HEK293 (cell line): ENCODE measurements around the gene TYROBP.

Experiments
- HOXC10 ChIP-seq: sonication (generic); formaldehyde crosslinking; IDR thresholded peaks from 2 replicates; pipeline ENCODE4 v1.8.1; 2023; ENCODE audit warnings: mild to moderate bottlenecking, missing genetic modification reagents
- KLF10 ChIP-seq: fragments of 450-650 bp; IDR thresholded peaks from 2 replicates; pipeline ENCODE4 v1.5.1; 2018; ENCODE audit warnings: missing biosample characterization, mild to moderate bottlenecking, missing genetic modification characterization
- ZBTB1 ChIP-seq: fragments of 450-650 bp; formaldehyde crosslinking; IDR thresholded peaks from 2 replicates; pipeline ENCODE4 v1.5.1; 2016; ENCODE audit warnings: missing biosample characterization, missing genetic modification characterization
- ZNF112 ChIP-seq: fragments of 450-650 bp; formaldehyde crosslinking; IDR thresholded peaks from 2 replicates; pipeline ENCODE4 v1.5.0; 2017; ENCODE audit warnings: missing biosample characterization, missing genetic modification characterization
- ZNF138 ChIP-seq: fragments of 450-650 bp; formaldehyde crosslinking; IDR thresholded peaks from 2 replicates; pipeline ENCODE4 v1.5.1; 2016; ENCODE audit warnings: missing biosample characterization, missing genetic modification characterization, borderline replicate concordance
- ZNF174 ChIP-seq: fragments of 450-650 bp; formaldehyde crosslinking; IDR thresholded peaks from 2 replicates; pipeline ENCODE4 v1.5.0; 2017; ENCODE audit warnings: missing biosample characterization, mild to moderate bottlenecking, missing genetic modification characterization
- ZNF558 ChIP-seq: fragments of 450-650 bp; formaldehyde crosslinking; IDR thresholded peaks from 2 replicates; pipeline ENCODE4 v1.5.1; 2016; ENCODE audit warnings: missing biosample characterization, missing genetic modification characterization
- ZNF660 ChIP-seq: fragments of 450-650 bp; IDR thresholded peaks from 2 replicates; pipeline ENCODE4 v1.5.1; 2018; ENCODE audit warnings: missing biosample characterization, mild to moderate bottlenecking, missing genetic modification characterization
- TF ChIP-seq, protein P1 (sequence below): fragments of 450-650 bp; formaldehyde crosslinking; IDR thresholded peaks from 2 replicates; pipeline ENCODE4 v1.5.1; 2016; ENCODE audit warnings: missing biosample characterization, missing genetic modification characterization
- TF ChIP-seq, protein P2 (sequence below): fragments of 450-650 bp; formaldehyde crosslinking; IDR thresholded peaks from 2 replicates; pipeline ENCODE4 v1.5.1; 2016; ENCODE audit warnings: missing biosample characterization, missing genetic modification characterization
- TF ChIP-seq, protein P3 (sequence below): fragments of 450-650 bp; IDR thresholded peaks from 2 replicates; pipeline ENCODE4 v1.5.1; 2018; ENCODE audit warnings: missing biosample characterization, missing genetic modification characterization
- TF ChIP-seq, protein P4 (sequence below): fragments of 450-650 bp; formaldehyde crosslinking; IDR thresholded peaks from 2 replicates; pipeline ENCODE4 v1.5.1; 2016; ENCODE audit warnings: missing biosample characterization, missing genetic modification characterization

DNA sequence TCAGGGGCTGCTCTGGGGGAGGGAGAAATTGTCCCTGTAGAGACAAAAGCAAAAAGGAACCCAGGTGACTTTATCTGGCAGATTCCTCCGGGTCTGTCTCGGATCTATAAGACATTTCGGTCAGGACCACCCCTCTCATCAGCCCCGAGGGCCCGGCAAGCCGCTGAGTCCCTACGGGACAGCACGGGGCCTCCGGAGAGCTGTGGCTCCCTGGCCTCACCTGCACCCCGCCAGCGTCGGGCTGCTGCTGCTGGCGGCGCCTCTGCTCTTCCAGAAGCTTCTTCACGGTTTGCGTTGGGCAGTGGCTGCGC, 9.6 kb downstream of the TYROBP start:
- TF ChIP-seq HOXC10 (no peak), ZNF558 (no peak), ZNF174 (no peak), ZBTB1 (tag by site-specific recombination) (no peak), ZNF660 (tag by site-specific recombination) (no peak), KLF10 (tag by site-specific recombination) (no peak), ZNF138 (no peak), ZNF112 (tag by site-specific recombination) (no peak)
- TF ChIP-seq, protein P1, sequence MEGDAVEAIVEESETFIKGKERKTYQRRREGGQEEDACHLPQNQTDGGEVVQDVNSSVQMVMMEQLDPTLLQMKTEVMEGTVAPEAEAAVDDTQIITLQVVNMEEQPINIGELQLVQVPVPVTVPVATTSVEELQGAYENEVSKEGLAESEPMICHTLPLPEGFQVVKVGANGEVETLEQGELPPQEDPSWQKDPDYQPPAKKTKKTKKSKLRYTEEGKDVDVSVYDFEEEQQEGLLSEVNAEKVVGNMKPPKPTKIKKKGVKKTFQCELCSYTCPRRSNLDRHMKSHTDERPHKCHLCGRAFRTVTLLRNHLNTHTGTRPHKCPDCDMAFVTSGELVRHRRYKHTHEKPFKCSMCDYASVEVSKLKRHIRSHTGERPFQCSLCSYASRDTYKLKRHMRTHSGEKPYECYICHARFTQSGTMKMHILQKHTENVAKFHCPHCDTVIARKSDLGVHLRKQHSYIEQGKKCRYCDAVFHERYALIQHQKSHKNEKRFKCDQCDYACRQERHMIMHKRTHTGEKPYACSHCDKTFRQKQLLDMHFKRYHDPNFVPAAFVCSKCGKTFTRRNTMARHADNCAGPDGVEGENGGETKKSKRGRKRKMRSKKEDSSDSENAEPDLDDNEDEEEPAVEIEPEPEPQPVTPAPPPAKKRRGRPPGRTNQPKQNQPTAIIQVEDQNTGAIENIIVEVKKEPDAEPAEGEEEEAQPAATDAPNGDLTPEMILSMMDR (tag by site-specific recombination): no peak
- TF ChIP-seq, protein P2, sequence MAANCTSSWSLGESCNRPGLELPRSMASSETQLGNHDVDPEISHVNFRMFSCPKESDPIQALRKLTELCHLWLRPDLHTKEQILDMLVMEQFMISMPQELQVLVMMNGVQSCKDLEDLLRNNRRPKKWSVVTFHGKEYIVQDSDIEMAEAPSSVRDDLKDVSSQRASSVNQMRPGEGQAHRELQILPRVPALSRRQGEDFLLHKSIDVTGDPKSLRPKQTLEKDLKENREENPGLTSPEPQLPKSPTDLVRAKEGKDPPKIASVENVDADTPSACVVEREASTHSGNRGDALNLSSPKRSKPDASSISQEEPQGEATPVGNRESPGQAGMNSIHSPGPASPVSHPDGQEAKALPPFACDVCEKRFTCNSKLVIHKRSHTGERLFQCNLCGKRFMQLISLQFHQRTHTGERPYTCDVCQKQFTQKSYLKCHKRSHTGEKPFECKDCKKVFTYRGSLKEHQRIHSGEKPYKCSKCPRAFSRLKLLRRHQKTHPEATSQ (tag by site-specific recombination): no peak
- TF ChIP-seq, protein P3, sequence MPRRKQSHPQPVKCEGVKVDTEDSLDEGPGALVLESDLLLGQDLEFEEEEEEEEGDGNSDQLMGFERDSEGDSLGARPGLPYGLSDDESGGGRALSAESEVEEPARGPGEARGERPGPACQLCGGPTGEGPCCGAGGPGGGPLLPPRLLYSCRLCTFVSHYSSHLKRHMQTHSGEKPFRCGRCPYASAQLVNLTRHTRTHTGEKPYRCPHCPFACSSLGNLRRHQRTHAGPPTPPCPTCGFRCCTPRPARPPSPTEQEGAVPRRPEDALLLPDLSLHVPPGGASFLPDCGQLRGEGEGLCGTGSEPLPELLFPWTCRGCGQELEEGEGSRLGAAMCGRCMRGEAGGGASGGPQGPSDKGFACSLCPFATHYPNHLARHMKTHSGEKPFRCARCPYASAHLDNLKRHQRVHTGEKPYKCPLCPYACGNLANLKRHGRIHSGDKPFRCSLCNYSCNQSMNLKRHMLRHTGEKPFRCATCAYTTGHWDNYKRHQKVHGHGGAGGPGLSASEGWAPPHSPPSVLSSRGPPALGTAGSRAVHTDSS: no peak
- TF ChIP-seq, protein P4, sequence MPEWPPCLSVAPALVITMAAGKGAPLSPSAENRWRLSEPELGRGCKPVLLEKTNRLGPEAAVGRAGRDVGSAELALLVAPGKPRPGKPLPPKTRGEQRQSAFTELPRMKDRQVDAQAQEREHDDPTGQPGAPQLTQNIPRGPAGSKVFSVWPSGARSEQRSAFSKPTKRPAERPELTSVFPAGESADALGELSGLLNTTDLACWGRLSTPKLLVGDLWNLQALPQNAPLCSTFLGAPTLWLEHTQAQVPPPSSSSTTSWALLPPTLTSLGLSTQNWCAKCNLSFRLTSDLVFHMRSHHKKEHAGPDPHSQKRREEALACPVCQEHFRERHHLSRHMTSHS (tag by site-specific recombination): no peak
